HUES64 (cell line): ENCODE results near the gene OPN3.

ENCODE experiments used
- H3K27ac ChIP-seq: 2 replicates; pipeline ENCODE4 v1.7.0; 2013; ENCODE audit warnings: low read depth, low read length, inconsistent platforms
- H3K27me3 ChIP-seq: 2 replicates; pipeline ENCODE4 v1.6.1; 2013; ENCODE audit warnings: mild to moderate bottlenecking, low read length; ENCODE audit not compliant: insufficient read depth
- H3K36me3 ChIP-seq: 2 replicates; pipeline ENCODE4 v1.6.1; 2013; ENCODE audit warnings: mild to moderate bottlenecking, low read length; ENCODE audit not compliant: insufficient read depth
- H3K4me1 ChIP-seq: 2 replicates; pipeline ENCODE4 v1.6.1; 2013; ENCODE audit warnings: mild to moderate bottlenecking, low read length, moderate library complexity; ENCODE audit not compliant: insufficient read depth
- H3K4me3 ChIP-seq: 2 replicates; pipeline ENCODE4 v1.5.1; 2013; ENCODE audit warnings: mild to moderate bottlenecking, low read length, moderate library complexity
- H3K9ac ChIP-seq: 2 replicates; pipeline ENCODE4 v1.6.1; 2013; ENCODE audit warnings: mild to moderate bottlenecking, low read depth, low read length
- H3K9me3 ChIP-seq: 2 replicates; pipeline ENCODE4 v1.6.1; 2013; ENCODE audit warnings: low read depth, low read length; ENCODE audit not compliant: insufficient read depth
- WGBS: fragments of 150-250, 120-280 bp; methylation state at CpG from one replicate; pipeline ENCODE4 v1.1.7; 2013; ENCODE audit warnings: missing lambda C conversion rate; 5-methylcytosine and 5-hydroxymethylcytosine counted together

Gene OPN3

GRCh38 chr1:241615043-241615974 is 24.9 kb downstream of the OPN3 start:
- Histone ChIP-seq H3K36me3 (no peaks in the 10 kb centered on the region), H3K9me3 (no peaks in the 10 kb centered on the region), H3K27ac (no peak overlapping the region), H3K4me1 (no peaks in the 10 kb centered on the region; the same call in 1 of the 2 replicates), H3K9ac (no peak overlapping the region), H3K27me3 (no peaks in the 10 kb centered on the region), H3K4me3 (no peak overlapping the region)
- 87% methylated on average over 8 of the region's 8 CpGs for WGBS

GRCh38 chr1:241614572-241614971 is 25.6 kb downstream of the OPN3 start:
- H3K4me1 ChIP-seq, result no peaks in the 10 kb centered on the region; the same call in 1 of the 2 replicates
- WGBS, result 80% methylated on average over 4 of the region's 4 CpGs

GRCh38 chr1:241614144-241614543 is 26.0 kb downstream of the OPN3 start:
- Histone ChIP-seq H3K36me3 (no peaks in the 10 kb centered on the region), H3K27ac (no peak overlapping the region), H3K27me3 (no peaks in the 10 kb centered on the region), H3K4me1 (no peaks in the 10 kb centered on the region; the same call in 1 of the 2 replicates), H3K9ac (no peak overlapping the region), H3K9me3 (no peaks in the 10 kb centered on the region), H3K4me3 (no peak overlapping the region)
- 86% methylated on average over 3 of the region's 4 CpGs for WGBS

More at GRCh38 chr1:241614572-241614971, 25.6 kb downstream of the OPN3 start:
- no peaks in the 10 kb centered on the region for H3K9me3 ChIP-seq
- no peak overlapping the region for H3K9ac ChIP-seq
- H3K27ac ChIP-seq, result no peak overlapping the region
- no peaks in the 10 kb centered on the region for H3K27me3 ChIP-seq
- no peaks in the 10 kb centered on the region for H3K36me3 ChIP-seq
- no peak overlapping the region for H3K4me3 ChIP-seq

GRCh38 chr1:241612533-241613477 is 27.4 kb downstream of the OPN3 start:
- H3K36me3 ChIP-seq, result no peaks in the 10 kb centered on the region
- H3K9me3 ChIP-seq, result no peaks in the 10 kb centered on the region
- WGBS, result 93% methylated on average over 9 of the region's 9 CpGs
- no peak overlapping the region for H3K4me3 ChIP-seq
- H3K4me1 ChIP-seq, result no peaks in the 10 kb centered on the region; the same call in 1 of the 2 replicates
- no peak overlapping the region for H3K9ac ChIP-seq
- H3K27ac ChIP-seq, result no peak overlapping the region
- H3K27me3 ChIP-seq, result no peaks in the 10 kb centered on the region

- Histone ChIP-seq H3K9ac (no peak overlapping the region), H3K9me3 (no peaks in the 10 kb centered on the region), H3K4me3 (no peak overlapping the region), H3K36me3 (no peaks in the 10 kb centered on the region), H3K27me3 (no peaks in the 10 kb centered on the region), H3K4me1 (no peaks in the 10 kb centered on the region; the same call in 1 of the 2 replicates), H3K27ac (no peak overlapping the region)
- 94% methylated on average over 1 of the region's 1 CpG for WGBS
Measured at GRCh38 chr1:241611736-241612135, 28.4 kb downstream of the OPN3 start.

- WGBS, result 67% methylated on average over 3 of the region's 3 CpGs
- H3K27ac ChIP-seq, result no peak overlapping the region
Measured at GRCh38 chr1:241611063-241611462, 29.1 kb downstream of the OPN3 start.

GRCh38 chr1:241610056-241610815 is 29.9 kb downstream of the OPN3 start:
- WGBS, result 90% methylated on average over 8 of the region's 8 CpGs
- no peaks in the 10 kb centered on the region for H3K36me3 ChIP-seq
- no peaks in the 10 kb centered on the region for H3K27me3 ChIP-seq
- no peaks in the 10 kb centered on the region; the same call in 1 of the 2 replicates for H3K4me1 ChIP-seq
- no peaks in the 10 kb centered on the region for H3K9me3 ChIP-seq
- no peak overlapping the region for H3K27ac ChIP-seq
- no peak overlapping the region for H3K9ac ChIP-seq
- no peak overlapping the region for H3K4me3 ChIP-seq

More at GRCh38 chr1:241611063-241611462, 29.1 kb downstream of the OPN3 start:
- no peak overlapping the region for H3K4me3 ChIP-seq
- no peaks in the 10 kb centered on the region for H3K9me3 ChIP-seq
- no peak overlapping the region for H3K9ac ChIP-seq
- no peaks in the 10 kb centered on the region; the same call in 1 of the 2 replicates for H3K4me1 ChIP-seq
- H3K36me3 ChIP-seq, result no peaks in the 10 kb centered on the region
- H3K27me3 ChIP-seq, result no peaks in the 10 kb centered on the region

GRCh38 chr1:241608379-241609033 is 31.7 kb downstream of the OPN3 start:
- Histone ChIP-seq H3K27ac (no peak overlapping the region), H3K4me1 (no peaks in the 10 kb centered on the region; the same call in 1 of the 2 replicates), H3K27me3 (no peaks in the 10 kb centered on the region), H3K9me3 (no peaks in the 10 kb centered on the region), H3K36me3 (no peaks in the 10 kb centered on the region), H3K9ac (no peak overlapping the region), H3K4me3 (no peak overlapping the region)
- 94% methylated on average over 3 of the region's 3 CpGs for WGBS

- no peak overlapping the region for H3K27ac ChIP-seq
- no peaks in the 10 kb centered on the region for H3K27me3 ChIP-seq
- H3K4me1 ChIP-seq, result no peaks in the 10 kb centered on the region; the same call in 1 of the 2 replicates
- no peak overlapping the region for H3K4me3 ChIP-seq
- H3K36me3 ChIP-seq, result no peaks in the 10 kb centered on the region
- no peak overlapping the region for H3K9ac ChIP-seq
- H3K9me3 ChIP-seq, result no peaks in the 10 kb centered on the region
Measured at GRCh38 chr1:241607497-241607896, 32.7 kb downstream of the OPN3 start.

- Histone ChIP-seq H3K27me3 (no peaks in the 10 kb centered on the region), H3K27ac (no peak overlapping the region), H3K9ac (no peak overlapping the region), H3K4me1 (no peaks in the 10 kb centered on the region), H3K9me3 (no peaks in the 10 kb centered on the region), H3K4me3 (no peak overlapping the region), H3K36me3 (no peaks in the 10 kb centered on the region)
- 94% methylated on average over 5 of the region's 5 CpGs for WGBS
Measured at GRCh38 chr1:241606544-241606943, 33.6 kb downstream of the OPN3 start.
